Measurements from ENCODE around the gene CARHSP1.

DNA sequence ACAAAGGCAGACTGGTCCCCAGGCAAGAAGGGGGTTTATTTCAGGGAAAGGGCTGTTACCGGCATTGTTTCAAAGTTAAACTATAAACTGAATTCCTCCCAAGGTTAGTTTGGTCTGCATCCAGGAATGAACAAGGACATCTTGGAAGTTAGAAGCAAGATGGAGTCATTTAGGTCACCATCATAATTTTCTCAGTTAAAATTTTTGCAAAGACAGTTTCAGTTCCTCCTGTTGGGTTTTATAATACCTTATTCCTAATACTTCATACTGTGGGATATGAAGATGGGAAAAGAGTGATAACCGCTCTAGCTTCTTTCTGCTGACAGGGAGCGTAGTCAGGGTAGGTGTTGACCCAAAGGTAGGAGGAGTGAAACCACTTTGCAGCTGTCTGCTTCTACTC is 46.4 kb downstream of the CARHSP1 start:
- TF ChIP-seq, protein P1, sequence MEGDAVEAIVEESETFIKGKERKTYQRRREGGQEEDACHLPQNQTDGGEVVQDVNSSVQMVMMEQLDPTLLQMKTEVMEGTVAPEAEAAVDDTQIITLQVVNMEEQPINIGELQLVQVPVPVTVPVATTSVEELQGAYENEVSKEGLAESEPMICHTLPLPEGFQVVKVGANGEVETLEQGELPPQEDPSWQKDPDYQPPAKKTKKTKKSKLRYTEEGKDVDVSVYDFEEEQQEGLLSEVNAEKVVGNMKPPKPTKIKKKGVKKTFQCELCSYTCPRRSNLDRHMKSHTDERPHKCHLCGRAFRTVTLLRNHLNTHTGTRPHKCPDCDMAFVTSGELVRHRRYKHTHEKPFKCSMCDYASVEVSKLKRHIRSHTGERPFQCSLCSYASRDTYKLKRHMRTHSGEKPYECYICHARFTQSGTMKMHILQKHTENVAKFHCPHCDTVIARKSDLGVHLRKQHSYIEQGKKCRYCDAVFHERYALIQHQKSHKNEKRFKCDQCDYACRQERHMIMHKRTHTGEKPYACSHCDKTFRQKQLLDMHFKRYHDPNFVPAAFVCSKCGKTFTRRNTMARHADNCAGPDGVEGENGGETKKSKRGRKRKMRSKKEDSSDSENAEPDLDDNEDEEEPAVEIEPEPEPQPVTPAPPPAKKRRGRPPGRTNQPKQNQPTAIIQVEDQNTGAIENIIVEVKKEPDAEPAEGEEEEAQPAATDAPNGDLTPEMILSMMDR (IDR thresholded peaks at IDR 0.05; ENCODE audit: poor library complexity): no peak
- no peak for TF ChIP-seq EZH2 (IDR thresholded peaks at IDR 0.05; ENCODE audit: borderline replicate concordance)
- no peak for TF ChIP-seq EZH2phosphoT487 (IDR thresholded peaks at IDR 0.05; ENCODE audit: low read depth, severe bottlenecking, unreplicated experiment)
